Right forelimb (tissue), 1 donor: ENCODE data around the gene SYAP1.
"Not testable (repeated sequence)": the region's sequence is repeated elsewhere in the genome, so short reads cannot be mapped to it uniquely, and the experiment has no call there.

Experiments
- DNase-seq: peaks from one replicate; pipeline ENCODE4 v3.0.0-alpha.2; 2018

The SYAP1 gene

GRCh38 chrX:16783452-16783851, 64.0 kb downstream of the SYAP1 start:
- DNase-seq = no peak

- DNase-seq = not testable (repeated sequence)
Observed at GRCh38 chrX:16784440-16784839, 65.0 kb downstream of the SYAP1 start.

- no peak for DNase-seq
Observed at GRCh38 chrX:16785247-16786138, 66.1 kb downstream of the SYAP1 start.

DNA sequence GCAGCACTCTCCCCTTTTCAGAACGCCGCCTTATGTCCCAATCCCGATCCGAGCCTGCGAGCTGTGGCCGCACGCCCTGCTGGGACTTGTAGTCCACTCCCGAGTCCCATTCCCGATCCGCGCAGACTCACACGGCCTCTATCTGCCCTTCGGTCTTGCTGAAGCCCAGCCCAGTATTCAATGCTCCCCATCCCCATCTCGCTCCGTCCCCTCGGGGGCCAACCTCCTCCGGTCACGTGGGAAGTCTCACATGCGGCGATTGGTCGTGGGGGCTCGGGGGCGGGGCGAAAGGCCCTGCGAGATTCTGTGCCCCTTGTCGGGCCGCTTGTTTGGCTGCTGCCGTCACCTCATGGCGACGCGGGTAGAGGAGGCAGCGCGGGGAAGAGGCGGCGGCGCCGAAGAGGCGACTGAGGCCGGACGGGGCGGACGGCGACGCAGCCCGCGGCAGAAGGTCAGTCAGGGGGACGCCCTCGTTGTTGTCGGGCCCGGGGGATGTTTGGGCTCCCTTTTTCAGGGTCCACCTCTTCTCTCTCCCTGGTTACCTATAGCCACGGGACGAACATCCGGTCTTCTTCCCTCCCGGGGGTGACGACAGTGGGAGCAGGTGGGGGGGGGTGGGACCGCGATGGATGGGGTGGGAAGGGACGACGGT, 66.9 kb downstream of the SYAP1 start, which contains the start of gene TXLNG:
TSS of gene TXLNG (plus strand) at position 328 of the 652 bp plus-strand sequence. CDS start at position 350, 22 bp downstream.
- peak; percentile 93 for DNase-seq

DNA sequence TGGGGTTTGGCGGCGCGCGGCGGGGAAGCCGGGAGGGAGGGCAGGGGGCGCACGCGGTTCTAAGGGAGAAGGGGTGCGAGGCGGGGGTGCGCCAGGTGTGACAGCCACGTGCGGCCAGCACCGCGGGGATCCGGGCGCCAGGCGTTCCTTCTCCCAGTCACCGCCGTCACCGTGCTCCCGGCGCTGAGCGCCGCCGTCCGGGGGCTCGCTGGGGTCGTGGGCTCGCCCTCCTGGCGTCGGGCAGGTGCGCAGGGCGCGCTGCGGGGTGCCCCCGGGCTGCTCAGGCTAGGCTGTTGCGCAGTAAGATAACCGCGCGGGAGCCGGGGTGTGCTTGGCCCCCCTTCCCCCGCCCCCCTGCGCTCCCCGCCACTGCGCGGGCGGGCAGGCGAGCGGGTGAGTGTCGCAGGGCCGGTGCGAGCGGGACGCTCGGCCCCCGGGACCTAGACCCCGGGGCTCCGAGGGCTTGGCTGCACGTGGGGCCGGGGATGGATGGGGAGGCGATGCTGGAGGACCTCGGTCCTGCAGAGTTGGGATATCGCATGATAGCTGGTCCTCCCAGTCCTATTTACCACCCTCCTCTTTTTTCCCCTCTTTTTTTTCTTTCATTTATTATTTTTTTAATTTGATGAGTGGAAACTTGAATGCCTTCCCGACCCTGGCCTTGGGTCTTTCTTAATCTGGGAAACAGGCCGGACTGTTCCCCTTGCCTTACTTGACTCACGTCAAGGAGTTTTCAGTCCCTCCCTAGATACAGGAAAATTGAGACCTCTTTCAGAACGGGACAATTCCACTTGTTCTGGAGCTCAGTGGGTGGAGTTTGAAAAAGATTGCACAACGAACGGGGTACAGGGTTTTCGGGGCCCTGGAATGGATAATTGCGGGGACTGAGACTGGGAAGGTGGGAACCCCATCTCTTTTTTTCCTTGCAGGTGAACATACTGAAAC, 67.7 kb downstream of the SYAP1 start:
- DNase-seq = no peak

DNA sequence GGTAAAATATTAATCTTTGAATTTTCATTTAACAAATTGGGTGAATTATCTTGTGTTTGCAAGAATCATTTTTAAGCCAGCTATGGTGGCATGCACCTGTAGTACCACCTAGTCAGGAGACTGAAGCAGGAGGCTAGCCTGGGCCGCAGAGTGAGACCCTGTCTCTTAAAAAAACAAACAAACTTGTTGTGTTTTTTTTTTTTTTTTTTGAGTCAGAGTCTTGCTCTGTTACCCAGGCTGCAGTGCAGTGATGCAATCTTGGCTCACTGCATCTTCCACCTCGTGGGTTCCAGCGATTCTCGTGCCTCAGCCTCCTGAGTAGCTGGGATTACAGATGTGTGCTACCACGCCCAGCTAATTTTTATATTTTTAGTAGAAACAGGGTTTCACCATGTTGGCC, 69.1 kb downstream of the SYAP1 start:
- no peak for DNase-seq

DNA sequence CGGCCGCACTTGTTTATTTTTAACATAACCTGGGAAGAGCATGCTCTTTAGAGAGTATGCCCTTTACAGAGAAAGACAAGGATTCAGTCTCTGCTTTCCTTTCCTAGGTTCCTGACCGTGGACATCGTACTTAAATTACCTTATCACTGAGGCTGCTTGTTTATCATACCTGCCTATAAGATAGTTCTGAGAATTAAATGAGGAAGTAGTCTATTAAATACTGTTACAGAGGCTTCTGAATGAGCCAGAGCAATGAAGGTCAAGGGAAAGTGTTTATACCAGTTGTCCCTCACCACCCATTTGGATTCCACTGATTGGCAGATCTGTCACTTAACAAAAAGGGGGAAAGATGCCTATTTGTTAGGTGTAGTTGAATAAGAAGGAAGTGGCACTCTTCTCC, 76.9 kb downstream of the SYAP1 start:
- no peak for DNase-seq

GRCh38 chrX:16797358-16797757, 77.9 kb downstream of the SYAP1 start:
- no peak for DNase-seq

- DNase-seq = no peak
Observed at GRCh38 chrX:16797841-16798240, 78.4 kb downstream of the SYAP1 start.

- no peak for DNase-seq
Observed at GRCh38 chrX:16804923-16805464, 85.6 kb downstream of the SYAP1 start.

- DNase-seq = no peak
Observed at GRCh38 chrX:16807548-16807947, 88.1 kb downstream of the SYAP1 start.

DNA sequence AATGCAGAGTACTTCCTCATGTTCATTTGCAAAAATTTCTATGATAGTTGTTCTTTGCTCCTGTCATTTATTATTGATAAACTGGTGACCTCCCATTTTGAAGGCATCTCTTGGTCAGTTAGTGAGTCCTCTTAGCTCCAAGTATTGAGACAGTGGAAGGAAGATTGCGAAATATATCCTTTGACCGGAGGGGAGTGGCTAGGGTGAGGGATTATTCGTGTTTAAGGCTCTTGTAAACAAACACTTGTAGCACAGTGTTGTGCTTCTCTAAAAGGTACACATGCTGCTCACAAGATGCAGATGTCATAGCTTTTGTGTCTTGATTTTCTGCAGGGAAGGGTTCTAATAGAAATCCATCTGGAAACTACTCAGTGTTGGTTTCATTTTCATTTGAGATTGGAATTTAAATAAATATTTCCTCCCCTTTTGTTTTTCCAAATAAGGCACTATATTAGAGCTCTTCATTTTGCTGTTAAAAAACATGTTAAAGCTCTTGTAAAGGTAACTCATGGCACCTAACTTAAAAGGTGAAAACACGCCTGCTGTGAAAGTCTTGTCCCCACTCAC, 88.6 kb downstream of the SYAP1 start:
- DNase-seq = no peak

GRCh38 chrX:16814597-16814996, 95.2 kb downstream of the SYAP1 start:
- no peak for DNase-seq
